Tibial nerve (tissue), 4 donors: ENCODE measurements around the gene BTAF1. TPM values are rescaled to one million over a fixed set of nuclear protein-coding genes. Genes with fewer than 3 reads are reported as not detected.

Experiments used
- DNase-seq, 2 donors: peaks; one replicate each; pipeline ENCODE4 v3.0.0-alpha.2; 2019; ENCODE audit warnings: low spot score in 2 of 2
- H3K27ac ChIP-seq, 4 donors: fragments of 200-600 bp; sonication (generic) in 3 of 4; one replicate each; pipeline ENCODE4 v1.5.1; 2017 to 2019; ENCODE audit warnings: mild to moderate bottlenecking in 1 of 4
- H3K27me3 ChIP-seq, 2 donors: fragments of 200-600 bp; sonication (generic) in 1 of 2; one replicate each; pipeline versions ENCODE4 v1.5.1 to v1.6.0; 2017 to 2019
- H3K36me3 ChIP-seq, 3 donors: fragments of 200-600 bp; sonication (generic); one replicate each; pipeline ENCODE4 v1.5.1; 2018 to 2019
- H3K4me1 ChIP-seq, 4 donors: fragments of 200-600 bp; sonication (generic) in 3 of 4; one replicate each; pipeline ENCODE4 v1.5.1; 2017 to 2019
- H3K4me3 ChIP-seq, 4 donors: fragments of 200-600 bp; sonication (generic) in 3 of 4; one replicate each; pipeline ENCODE4 v1.5.1; 2017 to 2019; ENCODE audit warnings: mild to moderate bottlenecking in 1 of 4, moderate library complexity in 1 of 4
- H3K9me3 ChIP-seq, 4 donors: fragments of 200-600 bp; sonication (generic) in 3 of 4; one replicate each; pipeline ENCODE4 v1.5.1; 2017 to 2019
- EP300 ChIP-seq, 2 donors: sonication (generic); formaldehyde crosslinking; IDR thresholded peaks; one replicate each; pipeline ENCODE4 v1.6.1; 2017; ENCODE audit warnings: antibody characterized with exemption in 2 of 2, mild to moderate bottlenecking in 1 of 2
- POLR2A ChIP-seq, 2 donors: fragments of 450-650 bp; IDR thresholded peaks; one replicate each; pipeline ENCODE4 v1.6.1; 2017; ENCODE audit warnings: antibody characterized with exemption in 2 of 2, mild to moderate bottlenecking in 2 of 2, moderate library complexity in 2 of 2
- WGBS, 2 donors: methylation state at CpG; one replicate each; pipeline ENCODE4 v1.1.5; 2018; 5-methylcytosine and 5-hydroxymethylcytosine counted together
- total RNA-seq, 4 donors: library from RNA; depleted of rRNA; stranded (reverse); fragments of >200 nt; gene quantifications; one replicate each; pipeline ENCODE4 v1.1.0, GENCODE V29; 2016
- TF ChIP-seq, protein P1 (sequence below), 5 experiments: fragments of 200-600 bp in 3 of 5; fragments of 450-650 bp in 2 of 5; sonication (generic) in 3 of 5; IDR thresholded peaks; one replicate each; pipeline ENCODE4 v1.5.1; 2016 to 2019; ENCODE audit warnings: antibody characterized with exemption in 5 of 5, mild to moderate bottlenecking in 3 of 5, moderate library complexity in 2 of 5

BTAF1 gene
- total RNA-seq, 4 donors from 2014 or later: 50.4 to 76.7 (median 58.1) TPM

GRCh38 chr10:91880310-91880709 lies 43.3 kb upstream of the BTAF1 start:
- WGBS, 2 donors: 24 to 28% methylated on average over 3 of the region's 3 CpGs
- Histone ChIP-seq H3K27ac (peak overlapping the region in 2 of 4 donors; percentile 32 to 40), H3K4me1 (peaks cover 0 to 26% (median 7%) of the 10 kb centered on the region in 4 donors), H3K36me3 (no peaks in the 10 kb centered on the region), H3K9me3 (no peaks in the 10 kb centered on the region), H3K4me3 (peak overlapping the region in 1 of 4 donors; percentile 7), H3K27me3 (no peaks in the 10 kb centered on the region)
- TF ChIP-seq, protein P1, sequence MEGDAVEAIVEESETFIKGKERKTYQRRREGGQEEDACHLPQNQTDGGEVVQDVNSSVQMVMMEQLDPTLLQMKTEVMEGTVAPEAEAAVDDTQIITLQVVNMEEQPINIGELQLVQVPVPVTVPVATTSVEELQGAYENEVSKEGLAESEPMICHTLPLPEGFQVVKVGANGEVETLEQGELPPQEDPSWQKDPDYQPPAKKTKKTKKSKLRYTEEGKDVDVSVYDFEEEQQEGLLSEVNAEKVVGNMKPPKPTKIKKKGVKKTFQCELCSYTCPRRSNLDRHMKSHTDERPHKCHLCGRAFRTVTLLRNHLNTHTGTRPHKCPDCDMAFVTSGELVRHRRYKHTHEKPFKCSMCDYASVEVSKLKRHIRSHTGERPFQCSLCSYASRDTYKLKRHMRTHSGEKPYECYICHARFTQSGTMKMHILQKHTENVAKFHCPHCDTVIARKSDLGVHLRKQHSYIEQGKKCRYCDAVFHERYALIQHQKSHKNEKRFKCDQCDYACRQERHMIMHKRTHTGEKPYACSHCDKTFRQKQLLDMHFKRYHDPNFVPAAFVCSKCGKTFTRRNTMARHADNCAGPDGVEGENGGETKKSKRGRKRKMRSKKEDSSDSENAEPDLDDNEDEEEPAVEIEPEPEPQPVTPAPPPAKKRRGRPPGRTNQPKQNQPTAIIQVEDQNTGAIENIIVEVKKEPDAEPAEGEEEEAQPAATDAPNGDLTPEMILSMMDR (IDR thresholded peaks at IDR 0.05): no peak
- TF ChIP-seq POLR2A (IDR thresholded peaks at IDR 0.05) (no peak), EP300 (IDR thresholded peaks at IDR 0.05) (no peak)
- DNase-seq: no peak

- no peaks in the 10 kb centered on the region for H3K9me3 ChIP-seq
- 15 to 31% methylated on average over 19 to 20 of the region's 20 CpGs for WGBS, 2 donors
- peaks cover 0 to 43% (median 11%) of the 10 kb centered on the region in 4 donors for H3K4me1 ChIP-seq
- TF ChIP-seq POLR2A (IDR thresholded peaks at IDR 0.05) (no peak), EP300 (IDR thresholded peaks at IDR 0.05) (peak in 1 of 2 donors; percentile 81)
- TF ChIP-seq, protein P1 (IDR thresholded peaks at IDR 0.05): no peak
- no peaks in the 10 kb centered on the region for H3K36me3 ChIP-seq
- H3K27me3 ChIP-seq: no peaks in the 10 kb centered on the region
- H3K27ac ChIP-seq: peak overlapping the region; percentile 37 to 84 (median 62)
- peak in 1 of 2 donors; percentile 24 for DNase-seq
- H3K4me3 ChIP-seq: peak overlapping the region in 2 of 4 donors; percentile 9 to 10
These were observed 39.8 kb upstream of the BTAF1 start for GRCh38 chr10:91883549-91884444.

- Histone ChIP-seq H3K4me1 (peaks cover 0 to 43% (median 11%) of the 10 kb centered on the region in 4 donors), H3K36me3 (no peaks in the 10 kb centered on the region), H3K27me3 (no peaks in the 10 kb centered on the region), H3K9me3 (no peaks in the 10 kb centered on the region), H3K4me3 (no peak overlapping the region), H3K27ac (peak overlapping the region; percentile 37 to 84 (median 62))
- WGBS, 2 donors: 33 to 48% methylated on average over 1 of the region's 1 CpG
- TF ChIP-seq, protein P1 (IDR thresholded peaks at IDR 0.05): no peak
- DNase-seq: no peak
These were observed 39.0 kb upstream of the BTAF1 start for GRCh38 chr10:91884536-91884935.

DNA sequence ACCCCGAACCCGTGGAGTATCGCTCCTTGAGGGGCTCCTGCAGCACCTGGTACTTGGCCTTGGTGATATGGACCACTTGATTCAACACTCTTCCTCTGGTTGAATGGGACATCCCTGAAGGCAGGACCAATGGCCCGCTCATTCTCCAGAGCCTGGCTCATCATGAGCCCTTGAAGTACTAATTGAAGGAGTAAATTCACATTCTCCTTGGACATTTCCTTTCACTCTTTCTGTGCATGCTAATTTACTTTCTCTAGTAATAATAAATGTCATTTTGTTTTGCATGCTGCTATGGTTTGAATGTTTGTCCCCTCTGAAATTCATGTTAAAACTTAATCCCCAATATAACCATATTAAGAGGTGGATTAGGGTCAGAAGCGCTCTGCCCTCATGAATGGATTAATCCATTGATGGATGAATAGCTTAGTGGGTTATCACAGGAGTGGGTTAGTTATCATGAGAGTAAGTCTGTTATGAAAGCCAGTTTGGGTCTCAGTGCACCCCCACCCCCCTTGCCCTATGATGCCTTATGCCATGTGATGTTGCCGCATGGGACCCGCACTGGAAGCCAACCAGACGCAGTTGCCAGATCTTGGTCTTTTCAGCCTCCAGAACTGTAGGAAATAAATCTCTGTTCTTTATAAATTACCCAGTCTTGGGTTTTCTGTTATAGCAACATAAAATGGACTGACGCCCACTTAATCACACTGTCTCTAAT lies 38.0 kb upstream of the BTAF1 start:
- WGBS, 2 donors: 94 to 96% methylated on average over 9 of the region's 9 CpGs
- no peaks in the 10 kb centered on the region for H3K36me3 ChIP-seq
- H3K9me3 ChIP-seq: no peaks in the 10 kb centered on the region
- no peak overlapping the region for H3K4me3 ChIP-seq
- TF ChIP-seq EP300 (IDR thresholded peaks at IDR 0.05) (no peak), POLR2A (IDR thresholded peaks at IDR 0.05) (no peak)
- TF ChIP-seq, protein P1 (IDR thresholded peaks at IDR 0.05): no peak
- H3K27me3 ChIP-seq: no peaks in the 10 kb centered on the region
- H3K4me1 ChIP-seq: peaks cover 0 to 34% (median 9%) of the 10 kb centered on the region in 4 donors
- DNase-seq: no peak
- peak overlapping the region in 3 of 4 donors; percentile 40 to 84 (median 84) for H3K27ac ChIP-seq

DNA sequence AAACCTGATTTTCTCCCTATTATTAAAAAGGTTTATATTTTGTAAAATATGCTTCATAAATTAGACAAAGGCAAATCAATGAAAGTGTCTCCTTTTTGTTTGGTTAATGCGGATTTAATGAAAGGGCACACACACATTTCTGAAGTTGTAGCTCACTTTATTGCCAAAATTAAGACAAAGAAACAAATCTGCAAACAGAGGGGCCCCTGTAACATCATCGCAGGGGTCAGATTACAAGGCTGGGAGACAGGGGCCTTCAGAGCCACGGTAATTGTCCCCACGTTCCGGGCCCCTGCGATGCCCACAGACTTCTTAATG lies 36.7 kb upstream of the BTAF1 start:
- DNase-seq: no peak
- Histone ChIP-seq H3K4me1 (peaks cover 0 to 34% (median 9%) of the 10 kb centered on the region in 4 donors), H3K9me3 (no peaks in the 10 kb centered on the region), H3K36me3 (no peaks in the 10 kb centered on the region), H3K27me3 (no peaks in the 10 kb centered on the region), H3K4me3 (peak overlapping the region; percentile 51 to 73 (median 56)), H3K27ac (peak overlapping the region; percentile 37 to 82 (median 60))
- WGBS, 2 donors: 10 to 17% methylated on average over 6 of the region's 6 CpGs
- TF ChIP-seq, protein P1 (IDR thresholded peaks at IDR 0.05): no peak
- TF ChIP-seq EP300 (IDR thresholded peaks at IDR 0.05) (no peak), POLR2A (IDR thresholded peaks at IDR 0.05) (no peak)
